GM12878 (cell line): ENCODE data around the gene BCKDHA. TPM values are rescaled to one million over a fixed set of nuclear protein-coding genes. Genes with fewer than 3 reads are reported as not detected.

Source experiments
- ATAC-seq: fragments of 200-7000 bp; cut with Tn5 transposase; 3 replicates; pipeline ENCODE4 v1.9.1; 2020; ENCODE audit warnings: mild to moderate bottlenecking, moderate library complexity
- BruUV-seq: library from RNA; stranded (reverse); fragments of 400-500 nt; replicated peaks from 2 replicates; lab custom pipeline; 2021; lab: Mats Ljungman, UMichigan
- CTCF ChIA-PET: fragments of 300-600 bp; sonication (Branson Sonifier 250); formaldehyde crosslinking; extraction: SDS; loops from one replicate; lab custom pipeline; 2021; ENCODE audit warnings: inconsistent platforms; lab: Yijun Ruan, JAX
- POLR2A ChIA-PET: fragments of 350-600 bp; formaldehyde crosslinking; extraction: SDS; loops from one replicate; lab custom pipeline; 2021; ENCODE audit warnings: inconsistent platforms; lab: Charles Lee
- RAD21 ChIA-PET: fragments of 300-600 bp; sonication (Branson Sonifier 250); formaldehyde crosslinking; loops from one replicate; lab custom pipeline; 2023; ENCODE audit warnings: antibody characterized with exemption; ENCODE audit not compliant: unreplicated experiment; lab: Charles Lee
- SMC1A ChIA-PET: fragments of 300-600 bp; sonication (Branson Sonifier 250); formaldehyde crosslinking; loops from one replicate; lab custom pipeline; 2023; ENCODE audit not compliant: unreplicated experiment, uncharacterized antibody; lab: Charles Lee
- DNase-seq: peaks from one replicate; pipeline ENCODE4 v3.0.0-alpha.2; 2011; ENCODE audit warnings: low read depth, low spot score
- FAIRE-seq: peaks from 3 replicates; lab custom pipeline; 2011; peaks lifted over from hg19 to GRCh38; lab: Jason Lieb, UNC
- H2AFZ ChIP-seq: 2 replicates; pipeline ENCODE4 v1.6.0; 2011; ENCODE audit warnings: low read depth, low read length, control low read depth; ENCODE audit not compliant: control insufficient read depth
- H3K27ac ChIP-seq: 2 replicates; pipeline ENCODE4 v1.5.1; 2011; ENCODE audit warnings: control low read depth; ENCODE audit not compliant: control insufficient read depth, insufficient read depth
- H3K27me3 ChIP-seq, 2 experiments: replicated peaks in 1 of 2; 2 replicates each; pipeline versions ENCODE4 v1.6.0 to v1.6.1; 2011; ENCODE audit warnings: low read length in 1 of 2; ENCODE audit not compliant: control insufficient read depth in 2 of 2, insufficient read depth in 2 of 2
- H3K36me3 ChIP-seq, 2 experiments: 2 replicates each; pipeline ENCODE4 v1.5.1; 2011; ENCODE audit warnings: low read length in 1 of 2; ENCODE audit not compliant: control insufficient read depth in 2 of 2, insufficient read depth in 2 of 2
- H3K4me1 ChIP-seq: 2 replicates; pipeline ENCODE4 v1.6.1; 2011; ENCODE audit warnings: mild to moderate bottlenecking, low read length, moderate library complexity, mixed read lengths; ENCODE audit not compliant: control insufficient read depth, insufficient read depth
- H3K4me2 ChIP-seq: 2 replicates; pipeline ENCODE4 v1.6.0; 2011; ENCODE audit warnings: control low read depth; ENCODE audit not compliant: control insufficient read depth, insufficient read depth
- H3K4me3 ChIP-seq: fragments of 200-600 bp; sonication (generic); 2 replicates; pipeline ENCODE4 v1.5.1; 2016
- H3K79me2 ChIP-seq: 2 replicates; pipeline ENCODE4 v1.6.0; 2011; ENCODE audit warnings: low read length; ENCODE audit not compliant: control insufficient read depth, insufficient read depth
- H3K9ac ChIP-seq: 2 replicates; pipeline ENCODE4 v1.8.0; 2011; ENCODE audit warnings: low read length, control low read depth, mixed read lengths; ENCODE audit not compliant: control insufficient read depth, insufficient read depth
- H3K9me3 ChIP-seq: replicated peaks from 3 replicates; pipeline ENCODE4 v1.5.1; 2011; ENCODE audit warnings: mild to moderate bottlenecking, low read length; ENCODE audit not compliant: control insufficient read depth, insufficient read depth
- H4K20me1 ChIP-seq: 2 replicates; pipeline ENCODE4 v1.6.0; 2011; ENCODE audit not compliant: control insufficient read depth, insufficient read depth
- CHD2 ChIP-seq: IDR thresholded peaks from 2 replicates; pipeline ENCODE4 v1.6.1; 2011; ENCODE audit warnings: low read depth, low read length, improper control_type of control experiment, borderline replicate concordance
- SREBF2 ChIP-seq: IDR thresholded peaks from 2 replicates; pipeline ENCODE4 v1.6.1; 2012; ENCODE audit warnings: mild to moderate bottlenecking, low read length
- WGBS: methylation state at CpG from one replicate; pipeline ENCODE4 v1.1.6; 2016; ENCODE audit warnings: low lambda C conversion rate; ENCODE audit not compliant: insufficient replicate concordance, insufficient coverage; ENCODE audit errors: missing lambda C conversion rate; 5-methylcytosine and 5-hydroxymethylcytosine counted together
- in situ Hi-C: fragments of 300-500 bp; cut with MboI; formaldehyde crosslinking; loops from 9 replicates; pipeline ENCODE4 v1.14.3; 2018; ENCODE audit warnings: mixed read lengths
- intact Hi-C: fragments of 100-400 bp; cut with micrococcal nuclease; formaldehyde crosslinking; loops from one replicate; pipeline ENCODE4 v1.14.2; 2022; ENCODE audit not compliant: unreplicated experiment
- polyA plus RNA-seq, 11 experiments: library from polyadenylated mRNA; depleted of rRNA in 4 of 11; unstranded in 6 of 11; stranded (reverse) in 5 of 11; fragments of >200 nt; fragmentation: Nextera tagmentation in 4 of 11; fragmentation: Illumina TruSeq in 1 of 11; extraction: Ambion mirVana in 4 of 11; extraction: Trizol in 1 of 11; gene quantifications; 1 replicate in 1 of 11; 2 replicates in 10 of 11; pipeline versions ENCODE4 v1.2.1 to v1.2.3, GENCODE V29; 2011 to 2016; ENCODE audit warnings: inconsistent platforms in 2 of 11, missing spikeins in 2 of 11, low read depth in 1 of 11
- total RNA-seq, 4 experiments: library from RNA; depleted of rRNA in 3 of 4; stranded (reverse); fragments of >200 nt in 3 of 4; fragmentation: Illumina TruSeq in 1 of 4; extraction: Trizol in 1 of 4; gene quantifications; 2 replicates each; pipeline versions ENCODE4 v1.2.1 to v1.2.3, GENCODE V29; 2013 to 2021
- TF ChIP-seq, protein P1 (sequence below): fragments of 450-650 bp; formaldehyde crosslinking; IDR thresholded peaks from 2 replicates; pipeline ENCODE4 v1.5.0; 2022; ENCODE audit warnings: mild to moderate bottlenecking, missing genetic modification characterization
- TF ChIP-seq, protein P2 (sequence below): IDR thresholded peaks from 2 replicates; pipeline ENCODE4 v1.6.1; 2012; ENCODE audit warnings: low read length, inconsistent platforms
- TF ChIP-seq, protein P3 (sequence below): fragments of 450-650 bp; formaldehyde crosslinking; IDR thresholded peaks from 2 replicates; pipeline ENCODE4 v1.4.0; 2020; ENCODE audit warnings: mild to moderate bottlenecking, moderate library complexity

Gene BCKDHA
- total and polyA plus RNA-seq, 10 of the 15 experiments (the other 5 are each of a cell fraction or from before 2014, with no cell fraction given): 9.9 to 107 (median 46.4) TPM

DNA sequence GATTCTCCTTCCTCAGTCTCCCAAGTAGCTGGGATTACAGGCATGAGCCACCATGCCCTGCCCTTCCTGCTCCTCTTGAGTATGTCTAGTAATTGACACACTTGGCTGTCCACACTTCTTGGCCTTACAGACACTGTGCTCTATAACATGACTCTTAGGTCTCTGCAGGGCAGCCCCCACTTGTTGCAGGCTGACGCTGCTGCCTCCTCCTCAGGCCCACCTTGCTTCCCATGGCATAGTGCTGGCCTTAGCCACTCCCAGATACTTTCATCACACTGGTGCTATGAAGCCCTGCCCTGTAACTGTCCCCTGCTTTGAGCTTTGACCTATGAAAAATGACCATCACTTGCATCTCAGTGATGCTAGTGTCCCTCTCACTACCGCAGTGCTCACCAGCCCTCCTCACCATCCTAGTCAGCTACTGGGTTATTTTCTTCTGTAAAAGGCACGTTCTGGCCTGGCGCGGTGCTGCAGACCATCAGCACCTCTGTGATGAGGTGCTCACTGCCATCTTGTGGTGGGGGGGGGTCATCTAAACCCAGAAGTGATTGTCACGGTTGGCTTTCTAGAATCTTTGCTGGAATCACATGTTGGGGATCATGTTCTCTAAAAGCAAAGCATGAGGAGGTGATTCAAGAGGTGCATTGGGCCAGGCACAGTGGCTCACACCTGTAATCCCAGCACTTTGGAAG is 55.1 kb downstream of the BCKDHA start:
- no peaks in the 10 kb centered on the region for H3K36me3 ChIP-seq
- no peak for FAIRE-seq
- TF ChIP-seq, protein P1, sequence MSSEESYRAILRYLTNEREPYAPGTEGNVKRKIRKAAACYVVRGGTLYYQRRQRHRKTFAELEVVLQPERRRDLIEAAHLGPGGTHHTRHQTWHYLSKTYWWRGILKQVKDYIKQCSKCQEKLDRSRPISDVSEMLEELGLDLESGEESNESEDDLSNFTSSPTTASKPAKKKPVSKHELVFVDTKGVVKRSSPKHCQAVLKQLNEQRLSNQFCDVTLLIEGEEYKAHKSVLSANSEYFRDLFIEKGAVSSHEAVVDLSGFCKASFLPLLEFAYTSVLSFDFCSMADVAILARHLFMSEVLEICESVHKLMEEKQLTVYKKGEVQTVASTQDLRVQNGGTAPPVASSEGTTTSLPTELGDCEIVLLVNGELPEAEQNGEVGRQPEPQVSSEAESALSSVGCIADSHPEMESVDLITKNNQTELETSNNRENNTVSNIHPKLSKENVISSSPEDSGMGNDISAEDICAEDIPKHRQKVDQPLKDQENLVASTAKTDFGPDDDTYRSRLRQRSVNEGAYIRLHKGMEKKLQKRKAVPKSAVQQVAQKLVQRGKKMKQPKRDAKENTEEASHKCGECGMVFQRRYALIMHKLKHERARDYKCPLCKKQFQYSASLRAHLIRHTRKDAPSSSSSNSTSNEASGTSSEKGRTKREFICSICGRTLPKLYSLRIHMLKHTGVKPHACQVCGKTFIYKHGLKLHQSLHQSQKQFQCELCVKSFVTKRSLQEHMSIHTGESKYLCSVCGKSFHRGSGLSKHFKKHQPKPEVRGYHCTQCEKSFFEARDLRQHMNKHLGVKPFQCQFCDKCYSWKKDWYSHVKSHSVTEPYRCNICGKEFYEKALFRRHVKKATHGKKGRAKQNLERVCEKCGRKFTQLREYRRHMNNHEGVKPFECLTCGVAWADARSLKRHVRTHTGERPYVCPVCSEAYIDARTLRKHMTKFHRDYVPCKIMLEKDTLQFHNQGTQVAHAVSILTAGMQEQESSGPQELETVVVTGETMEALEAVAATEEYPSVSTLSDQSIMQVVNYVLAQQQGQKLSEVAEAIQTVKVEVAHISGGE (CRISPR knock-in tag): no peak
- TF ChIP-seq SREBF2 (no peak), CHD2 (no peak)
- TF ChIP-seq, protein P2, sequence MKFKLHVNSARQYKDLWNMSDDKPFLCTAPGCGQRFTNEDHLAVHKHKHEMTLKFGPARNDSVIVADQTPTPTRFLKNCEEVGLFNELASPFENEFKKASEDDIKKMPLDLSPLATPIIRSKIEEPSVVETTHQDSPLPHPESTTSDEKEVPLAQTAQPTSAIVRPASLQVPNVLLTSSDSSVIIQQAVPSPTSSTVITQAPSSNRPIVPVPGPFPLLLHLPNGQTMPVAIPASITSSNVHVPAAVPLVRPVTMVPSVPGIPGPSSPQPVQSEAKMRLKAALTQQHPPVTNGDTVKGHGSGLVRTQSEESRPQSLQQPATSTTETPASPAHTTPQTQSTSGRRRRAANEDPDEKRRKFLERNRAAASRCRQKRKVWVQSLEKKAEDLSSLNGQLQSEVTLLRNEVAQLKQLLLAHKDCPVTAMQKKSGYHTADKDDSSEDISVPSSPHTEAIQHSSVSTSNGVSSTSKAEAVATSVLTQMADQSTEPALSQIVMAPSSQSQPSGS: no peak
- TF ChIP-seq, protein P3, sequence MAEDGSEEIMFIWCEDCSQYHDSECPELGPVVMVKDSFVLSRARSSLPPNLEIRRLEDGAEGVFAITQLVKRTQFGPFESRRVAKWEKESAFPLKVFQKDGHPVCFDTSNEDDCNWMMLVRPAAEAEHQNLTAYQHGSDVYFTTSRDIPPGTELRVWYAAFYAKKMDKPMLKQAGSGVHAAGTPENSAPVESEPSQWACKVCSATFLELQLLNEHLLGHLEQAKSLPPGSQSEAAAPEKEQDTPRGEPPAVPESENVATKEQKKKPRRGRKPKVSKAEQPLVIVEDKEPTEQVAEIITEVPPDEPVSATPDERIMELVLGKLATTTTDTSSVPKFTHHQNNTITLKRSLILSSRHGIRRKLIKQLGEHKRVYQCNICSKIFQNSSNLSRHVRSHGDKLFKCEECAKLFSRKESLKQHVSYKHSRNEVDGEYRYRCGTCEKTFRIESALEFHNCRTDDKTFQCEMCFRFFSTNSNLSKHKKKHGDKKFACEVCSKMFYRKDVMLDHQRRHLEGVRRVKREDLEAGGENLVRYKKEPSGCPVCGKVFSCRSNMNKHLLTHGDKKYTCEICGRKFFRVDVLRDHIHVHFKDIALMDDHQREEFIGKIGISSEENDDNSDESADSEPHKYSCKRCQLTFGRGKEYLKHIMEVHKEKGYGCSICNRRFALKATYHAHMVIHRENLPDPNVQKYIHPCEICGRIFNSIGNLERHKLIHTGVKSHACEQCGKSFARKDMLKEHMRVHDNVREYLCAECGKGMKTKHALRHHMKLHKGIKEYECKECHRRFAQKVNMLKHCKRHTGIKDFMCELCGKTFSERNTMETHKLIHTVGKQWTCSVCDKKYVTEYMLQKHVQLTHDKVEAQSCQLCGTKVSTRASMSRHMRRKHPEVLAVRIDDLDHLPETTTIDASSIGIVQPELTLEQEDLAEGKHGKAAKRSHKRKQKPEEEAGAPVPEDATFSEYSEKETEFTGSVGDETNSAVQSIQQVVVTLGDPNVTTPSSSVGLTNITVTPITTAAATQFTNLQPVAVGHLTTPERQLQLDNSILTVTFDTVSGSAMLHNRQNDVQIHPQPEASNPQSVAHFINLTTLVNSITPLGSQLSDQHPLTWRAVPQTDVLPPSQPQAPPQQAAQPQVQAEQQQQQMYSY (CRISPR knock-in tag): no peak
- WGBS: 83% methylated on average over 6 of the region's 6 CpGs
- H2AFZ ChIP-seq: no peak overlapping the region
- intact Hi-C loops (no loop called here), in situ Hi-C loops (no loop called here)
- no peak overlapping the region for H3K4me2 ChIP-seq
- DNase-seq: no peak
- H4K20me1 ChIP-seq: no peaks in the 10 kb centered on the region
- ATAC-seq: no peak
- H3K27ac ChIP-seq: no peak overlapping the region
- BruUV-seq: no TSS peak
- no peak overlapping the region for H3K9ac ChIP-seq
- no peaks in the 10 kb centered on the region for H3K79me2 ChIP-seq
- H3K9me3 ChIP-seq: no peaks in the 10 kb centered on the region
- H3K27me3 ChIP-seq: no peaks in the 10 kb centered on the region; a peak in 1 of 4 replicates
- ChIA-PET POLR2A (interaction anchor here (0.6 kb wide), 1 partner anchor 11 kb away, joined by 3 read pairs; no protein-coding TSS in a partner anchor), CTCF (interaction anchor here (8.1 to 10.9 kb wide), 2 partner anchors 86 to 112 kb away, joined by 157 to 314 read pairs; no protein-coding TSS in a partner anchor), RAD21 (interaction anchor here (1.0 kb wide), 1 partner anchor 116 kb away, joined by 4 read pairs; no protein-coding TSS in a partner anchor), SMC1A (interaction anchor here (2.2 kb wide), 1 partner anchor 89 kb away, joined by 6 read pairs; no protein-coding TSS in a partner anchor)
- H3K4me1 ChIP-seq: peaks cover 29% of the 10 kb centered on the region
- H3K4me3 ChIP-seq: no peak overlapping the region
